Activated naive CD4-positive, alpha-beta T cell treated with Interleukin-2 at 50 U/mL for 16 hours (primary cell): ENCODE measurements around the gene SBSN.

Source experiments
- DNase-seq: peaks from one replicate; pipeline ENCODE4 v3.0.0-alpha.2; 2020

The SBSN gene, protein sequence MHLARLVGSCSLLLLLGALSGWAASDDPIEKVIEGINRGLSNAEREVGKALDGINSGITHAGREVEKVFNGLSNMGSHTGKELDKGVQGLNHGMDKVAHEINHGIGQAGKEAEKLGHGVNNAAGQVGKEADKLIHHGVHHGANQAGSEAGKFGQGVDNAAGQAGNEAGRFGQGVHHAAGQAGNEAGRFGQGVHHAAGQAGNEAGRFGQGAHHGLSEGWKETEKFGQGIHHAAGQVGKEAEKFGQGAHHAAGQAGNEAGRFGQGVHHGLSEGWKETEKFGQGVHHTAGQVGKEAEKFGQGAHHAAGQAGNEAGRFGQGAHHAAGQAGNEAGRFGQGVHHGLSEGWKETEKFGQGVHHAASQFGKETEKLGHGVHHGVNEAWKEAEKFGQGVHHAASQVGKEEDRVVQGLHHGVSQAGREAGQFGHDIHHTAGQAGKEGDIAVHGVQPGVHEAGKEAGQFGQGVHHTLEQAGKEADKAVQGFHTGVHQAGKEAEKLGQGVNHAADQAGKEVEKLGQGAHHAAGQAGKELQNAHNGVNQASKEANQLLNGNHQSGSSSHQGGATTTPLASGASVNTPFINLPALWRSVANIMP

DNA sequence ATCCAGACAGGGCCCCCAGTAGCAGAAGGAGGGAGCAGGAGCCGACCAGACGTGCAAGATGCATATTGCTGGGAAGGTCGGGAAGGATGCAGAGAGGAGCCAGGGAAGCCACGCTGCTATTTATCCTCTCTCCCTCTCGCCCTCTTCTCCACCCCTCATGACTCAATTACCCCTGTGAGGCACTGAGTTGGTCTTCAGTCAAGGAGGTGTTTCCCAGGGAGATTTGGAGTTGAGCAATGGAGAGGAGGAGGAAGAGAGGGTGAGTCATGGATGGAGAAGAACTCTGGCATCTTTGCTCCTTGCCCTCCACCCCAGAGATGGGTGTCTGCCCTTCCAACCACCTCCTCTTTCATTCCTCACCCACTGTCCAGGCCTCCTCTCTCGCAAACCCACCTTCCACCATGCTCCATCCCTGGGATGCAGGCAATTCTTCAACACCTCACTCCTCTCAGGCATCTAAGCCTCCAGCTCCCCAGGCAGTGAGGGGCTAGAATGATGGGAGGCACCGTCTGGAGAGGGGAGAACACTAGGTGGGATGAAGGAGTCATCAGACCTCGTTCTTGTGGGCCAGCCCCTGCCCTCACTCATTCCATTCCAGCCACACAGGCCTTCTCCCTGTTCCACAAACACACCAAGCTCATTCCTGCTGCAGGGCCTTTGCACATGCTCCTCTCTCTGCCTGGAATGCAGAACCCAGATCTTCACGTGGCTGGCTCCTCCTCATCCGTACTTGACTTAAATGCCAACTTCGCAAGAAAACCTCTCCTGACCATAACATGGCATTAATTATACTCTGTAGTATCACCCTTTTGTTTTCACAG, at the start of gene SBSN:
Gene SBSN (minus strand): TSS at position 94 of the 821 bp plus-strand sequence. CDS start 30 bp downstream, at position 64.
- DNase-seq = no peak

DNA sequence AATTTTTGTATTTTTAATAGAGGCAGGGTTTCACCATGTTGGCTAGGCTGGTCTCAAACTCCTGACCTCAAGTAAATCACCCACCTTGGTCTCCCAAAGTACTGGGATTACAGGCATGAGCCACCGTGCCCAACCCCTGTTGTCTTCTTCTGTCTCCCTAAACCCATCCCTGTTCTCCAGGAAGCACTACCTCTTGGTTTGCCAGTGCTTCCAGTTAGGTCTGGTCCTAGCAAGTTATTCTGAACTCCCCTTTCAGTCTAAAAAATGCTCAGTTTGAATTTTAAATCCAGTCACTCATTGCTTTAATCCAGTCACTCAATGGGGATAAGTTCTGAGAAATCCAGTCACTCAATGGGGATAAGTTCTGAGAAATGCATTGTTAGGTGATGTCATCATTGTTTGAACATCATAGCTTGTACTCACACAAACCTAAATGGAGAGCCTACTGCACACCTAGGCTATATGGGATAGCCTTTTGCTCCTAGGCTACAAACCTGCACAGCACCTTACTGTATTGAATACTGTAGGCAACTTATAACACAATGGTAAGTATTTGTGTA, 43.4 kb upstream of the SBSN start:
- DNase-seq = no peak

- no peak for DNase-seq
Measured at GRCh38 chr19:35569281-35569781, 41.2 kb upstream of the SBSN start.

GRCh38 chr19:35566738-35567137, 38.6 kb upstream of the SBSN start:
- DNase-seq = no peak

- no peak for DNase-seq
Measured at GRCh38 chr19:35565016-35565856, 37.1 kb upstream of the SBSN start.

- DNase-seq = no peak
Measured at GRCh38 chr19:35563207-35563829, 35.2 kb upstream of the SBSN start, which contains the start of gene ATP4A. TSS of gene ATP4A (minus strand) at chr19:35563658. CDS start at chr19:35563629, 29 bp downstream.

DNA sequence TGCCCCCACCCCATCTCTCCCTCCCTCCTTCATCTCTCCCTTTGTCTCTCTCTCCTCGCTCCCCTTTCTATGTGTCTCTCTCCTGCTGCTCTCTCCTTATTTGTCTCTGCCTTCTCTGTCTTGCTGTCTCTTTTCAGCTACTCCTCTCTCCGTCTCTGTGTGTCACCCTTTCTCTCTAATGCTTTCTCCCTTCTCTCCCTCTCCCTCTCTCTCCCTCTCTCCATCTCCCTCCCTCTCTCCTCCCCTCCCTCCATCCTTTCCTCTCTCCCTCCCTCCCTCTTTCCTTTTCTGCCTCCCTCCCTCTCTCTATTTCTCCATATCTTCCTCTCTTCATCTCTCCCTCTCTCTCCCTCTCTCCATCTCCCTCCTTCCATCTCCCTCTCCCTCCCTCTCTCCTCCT, 34.7 kb upstream of the SBSN start:
- no peak for DNase-seq

GRCh38 chr19:35562336-35562735, 34.2 kb upstream of the SBSN start:
- DNase-seq = no peak

DNA sequence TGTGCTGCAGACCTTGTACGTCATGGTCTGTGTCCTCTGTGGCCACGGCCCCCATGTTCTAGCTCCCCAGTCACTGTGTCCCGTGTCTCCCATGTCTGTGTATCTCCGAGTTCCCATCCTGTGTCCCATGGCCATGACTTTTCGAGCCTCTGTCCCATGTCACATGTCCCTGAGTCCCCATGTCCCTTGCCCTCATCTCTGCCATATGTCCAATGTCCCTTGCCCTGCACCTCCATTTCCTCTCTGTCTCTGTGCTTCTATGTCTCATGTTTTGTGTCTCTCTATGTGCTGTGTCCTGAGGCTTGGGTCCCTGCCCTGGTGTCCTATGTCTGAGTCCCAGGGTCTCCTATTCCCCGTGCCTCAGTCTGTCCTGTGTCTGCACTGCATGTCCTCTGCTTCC, 33.3 kb upstream of the SBSN start:
- no peak for DNase-seq

DNA sequence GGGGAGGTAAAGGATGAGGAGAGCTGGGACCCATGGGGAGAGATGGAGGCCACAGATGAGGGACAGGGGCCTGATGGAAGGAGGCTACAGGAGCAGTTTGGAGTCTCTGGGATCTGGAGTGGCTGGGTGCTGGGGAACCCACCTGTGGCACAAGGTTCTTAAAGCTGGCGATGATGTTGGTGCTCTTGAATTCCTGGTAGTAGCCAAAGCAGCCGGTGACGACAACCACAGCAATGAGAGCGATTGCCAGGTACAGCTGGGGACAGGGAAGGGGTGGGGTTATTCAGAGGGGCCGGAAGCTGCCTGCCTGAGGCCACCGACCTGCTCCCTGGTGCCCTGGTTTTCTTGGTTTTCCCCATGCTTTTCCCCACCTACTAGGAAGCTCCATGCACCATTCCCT, 32.6 kb upstream of the SBSN start:
- no peak for DNase-seq

DNA sequence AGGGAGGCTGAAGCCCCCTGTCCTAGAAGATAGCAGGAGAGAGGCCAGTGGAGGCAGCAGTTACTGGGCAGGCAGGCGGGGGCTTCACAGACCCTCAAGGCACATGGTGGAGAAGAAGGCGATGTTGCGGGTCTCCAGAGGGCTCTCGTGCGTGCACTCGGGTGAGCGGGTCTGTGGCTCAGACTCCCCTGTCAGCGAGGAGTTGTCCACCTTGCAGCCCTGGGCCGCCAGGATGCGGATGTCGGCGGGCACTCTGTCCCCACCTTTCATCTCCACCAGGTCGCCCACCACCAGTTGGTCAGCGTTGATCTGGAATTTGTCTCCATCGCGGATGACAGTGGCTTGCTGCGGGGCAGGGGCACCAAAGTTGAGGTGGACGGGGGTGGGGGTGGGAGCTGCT, 32.2 kb upstream of the SBSN start:
- DNase-seq = no peak

GRCh38 chr19:35559781-35560180, 31.7 kb upstream of the SBSN start:
- no peak for DNase-seq

DNA sequence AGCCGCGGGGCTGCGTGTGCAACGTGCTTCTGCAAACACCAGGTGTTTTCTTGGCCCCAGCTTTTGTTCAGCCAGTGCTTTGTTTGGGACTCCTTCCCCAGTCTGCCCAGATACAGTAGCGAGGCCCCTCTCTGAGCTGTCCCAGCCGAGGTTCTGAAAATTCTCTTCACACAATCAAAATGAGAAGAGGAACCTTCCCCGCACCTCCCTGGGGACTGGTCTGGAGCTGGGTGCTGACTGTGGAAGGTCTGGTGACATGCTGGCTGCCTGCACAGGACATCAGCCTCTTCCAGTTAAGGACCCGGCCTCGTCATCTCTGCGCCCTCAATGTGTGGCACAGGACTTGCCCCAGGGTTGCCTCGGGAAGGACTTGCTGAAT, 31.2 kb upstream of the SBSN start:
- no peak for DNase-seq

- no peak for DNase-seq
Measured at GRCh38 chr19:35558400-35559280, 30.5 kb upstream of the SBSN start.

DNA sequence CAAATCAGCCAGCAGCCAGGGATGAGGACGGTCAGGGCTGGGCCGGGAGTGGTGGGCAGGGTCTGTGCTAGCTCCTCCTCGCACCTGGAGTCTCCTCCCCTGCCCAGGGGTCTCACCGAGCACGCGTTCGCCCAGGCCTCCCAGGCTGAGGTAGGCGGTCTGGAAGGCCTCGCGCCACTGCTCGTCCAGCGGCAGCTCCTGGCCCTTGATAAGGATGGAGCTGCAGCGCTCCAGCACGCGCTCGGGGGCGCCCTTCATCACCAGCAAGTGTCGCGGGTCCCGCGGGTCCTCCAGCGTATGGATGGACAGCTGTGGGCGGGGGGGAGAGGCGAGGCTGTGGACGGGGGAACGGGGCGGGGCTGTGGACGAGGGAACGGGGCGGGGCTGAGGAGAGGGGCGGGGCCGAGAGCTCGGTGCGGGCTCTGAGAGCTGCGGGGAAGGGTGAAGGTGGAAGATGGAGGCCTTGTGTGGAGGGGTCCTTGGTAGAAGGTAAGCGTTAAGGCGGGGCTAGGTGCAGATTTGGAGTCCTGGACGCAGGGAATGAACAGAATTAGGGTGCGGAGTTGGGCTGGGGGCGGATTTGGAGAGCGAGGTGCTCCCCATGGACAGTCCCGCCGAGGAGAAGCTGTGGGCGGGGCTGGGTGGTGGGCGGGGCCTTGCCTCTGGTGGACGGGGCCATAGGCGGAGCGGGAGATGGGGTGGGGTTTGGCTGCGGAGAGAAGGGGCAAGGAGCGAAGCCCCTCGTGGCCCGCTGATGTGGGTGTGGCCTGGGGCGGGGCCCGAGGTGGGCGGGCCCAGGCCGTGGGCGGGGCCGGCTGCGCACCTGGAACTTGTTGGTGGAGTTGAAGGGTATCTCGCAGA, 29.7 kb upstream of the SBSN start:
- peak; percentile 45 for DNase-seq

GRCh38 chr19:35556846-35557538, 28.9 kb upstream of the SBSN start:
- DNase-seq = no peak

DNA sequence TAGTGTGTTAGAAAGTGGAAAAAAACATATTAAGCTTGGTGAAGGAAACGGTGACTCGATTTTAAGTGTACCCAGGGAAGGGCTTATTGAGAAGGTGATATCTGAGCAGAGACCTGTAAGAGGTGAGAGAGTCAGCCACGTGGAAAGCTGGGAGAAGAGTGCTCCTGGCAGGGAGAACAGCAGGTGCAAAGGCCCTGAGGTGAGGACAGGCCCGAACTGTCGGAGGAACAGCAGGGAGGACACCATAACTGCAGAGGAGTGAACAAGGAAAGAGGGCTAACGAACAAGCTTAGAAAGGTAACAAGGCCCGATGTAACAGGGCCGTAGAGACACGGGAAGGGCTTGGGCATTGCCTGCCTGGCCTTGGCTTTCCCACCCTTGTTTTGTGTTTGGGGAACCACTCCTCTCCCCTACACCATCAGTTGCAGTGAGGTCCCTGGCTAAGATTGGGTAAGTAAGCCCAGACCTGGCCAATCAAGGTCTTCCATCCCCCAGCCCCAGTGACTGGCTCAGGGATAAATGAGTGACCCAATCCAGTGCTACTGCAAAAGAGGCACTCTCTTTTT, 28.0 kb upstream of the SBSN start:
- DNase-seq = no peak

DNA sequence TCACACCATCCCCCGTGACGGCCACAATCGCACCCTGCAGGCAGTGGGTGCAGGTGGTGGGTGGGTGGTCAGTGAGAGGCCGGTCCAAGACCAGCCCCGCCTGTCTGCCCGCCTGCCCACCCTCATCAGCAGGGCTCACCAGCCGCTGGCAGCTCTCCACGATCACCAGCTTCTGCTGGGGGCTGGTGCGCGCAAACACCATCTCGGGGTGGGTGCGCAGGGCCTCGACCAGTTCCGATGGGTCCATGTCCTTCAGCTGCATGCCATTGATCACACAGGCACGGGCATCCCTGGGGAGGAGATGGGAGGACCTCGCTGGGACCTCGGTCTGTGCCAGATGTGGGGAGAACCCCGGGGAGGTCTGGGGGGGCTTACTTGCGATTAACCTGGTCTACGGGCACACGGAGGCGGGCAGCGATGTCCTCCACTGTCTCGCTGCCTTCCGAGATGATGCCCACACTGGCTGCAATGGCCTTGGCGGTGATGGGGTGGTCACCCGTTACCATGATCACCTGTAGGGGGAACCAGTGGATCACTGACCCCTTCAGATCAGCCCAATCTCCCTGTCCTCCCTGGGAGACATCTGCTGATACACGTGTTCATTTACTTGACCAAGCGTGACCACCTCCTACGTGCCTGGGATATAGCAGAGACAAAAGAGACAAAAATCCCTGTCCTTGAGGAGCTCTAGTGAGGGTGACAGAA, 27.3 kb upstream of the SBSN start:
- no peak for DNase-seq
